ENCODE measurements around the gene DTX3.
"Not testable (repeated sequence)": the region's sequence is repeated elsewhere in the genome, so short reads cannot be mapped to it uniquely, and the experiment has no call there.

DTX3 gene

DNA sequence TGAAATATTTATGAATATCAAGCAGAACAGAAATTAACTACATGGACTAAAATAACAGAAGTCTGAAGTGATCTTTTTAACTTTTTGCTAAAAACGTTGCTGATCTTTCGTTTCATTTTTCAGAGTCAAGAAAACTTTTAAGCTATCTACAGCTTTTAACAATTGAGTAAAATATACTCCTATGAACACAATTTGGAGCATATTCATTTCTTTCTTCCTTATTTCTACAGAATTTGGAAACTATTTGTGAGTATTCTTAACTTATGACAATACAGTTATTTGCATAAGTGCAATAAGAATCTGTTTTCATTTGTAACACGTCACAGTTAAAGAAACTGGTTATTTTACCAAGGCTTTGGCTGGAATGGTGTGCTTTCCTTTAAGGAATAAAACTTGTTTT, 49.4 kb downstream of the DTX3 start (continued):
- TF ChIP-seq, protein P1, sequence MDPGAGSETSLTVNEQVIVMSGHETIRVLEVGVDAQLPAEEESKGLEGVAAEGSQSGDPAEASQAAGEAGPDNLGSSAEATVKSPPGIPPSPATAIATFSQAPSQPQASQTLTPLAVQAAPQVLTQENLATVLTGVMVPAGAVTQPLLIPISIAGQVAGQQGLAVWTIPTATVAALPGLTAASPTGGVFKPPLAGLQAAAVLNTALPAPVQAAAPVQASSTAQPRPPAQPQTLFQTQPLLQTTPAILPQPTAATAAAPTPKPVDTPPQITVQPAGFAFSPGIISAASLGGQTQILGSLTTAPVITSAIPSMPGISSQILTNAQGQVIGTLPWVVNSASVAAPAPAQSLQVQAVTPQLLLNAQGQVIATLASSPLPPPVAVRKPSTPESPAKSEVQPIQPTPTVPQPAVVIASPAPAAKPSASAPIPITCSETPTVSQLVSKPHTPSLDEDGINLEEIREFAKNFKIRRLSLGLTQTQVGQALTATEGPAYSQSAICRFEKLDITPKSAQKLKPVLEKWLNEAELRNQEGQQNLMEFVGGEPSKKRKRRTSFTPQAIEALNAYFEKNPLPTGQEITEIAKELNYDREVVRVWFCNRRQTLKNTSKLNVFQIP (CRISPR knock-in tag; IDR thresholded peaks at IDR 0.05; ENCODE audit: borderline replicate concordance, low read depth), result no peak
- TF ChIP-seq CSDC2 (CRISPR knock-in tag; IDR thresholded peaks at IDR 0.05) (no peak), ZNF8 (CRISPR knock-in tag; IDR thresholded peaks at IDR 0.05) (no peak)

DNA sequence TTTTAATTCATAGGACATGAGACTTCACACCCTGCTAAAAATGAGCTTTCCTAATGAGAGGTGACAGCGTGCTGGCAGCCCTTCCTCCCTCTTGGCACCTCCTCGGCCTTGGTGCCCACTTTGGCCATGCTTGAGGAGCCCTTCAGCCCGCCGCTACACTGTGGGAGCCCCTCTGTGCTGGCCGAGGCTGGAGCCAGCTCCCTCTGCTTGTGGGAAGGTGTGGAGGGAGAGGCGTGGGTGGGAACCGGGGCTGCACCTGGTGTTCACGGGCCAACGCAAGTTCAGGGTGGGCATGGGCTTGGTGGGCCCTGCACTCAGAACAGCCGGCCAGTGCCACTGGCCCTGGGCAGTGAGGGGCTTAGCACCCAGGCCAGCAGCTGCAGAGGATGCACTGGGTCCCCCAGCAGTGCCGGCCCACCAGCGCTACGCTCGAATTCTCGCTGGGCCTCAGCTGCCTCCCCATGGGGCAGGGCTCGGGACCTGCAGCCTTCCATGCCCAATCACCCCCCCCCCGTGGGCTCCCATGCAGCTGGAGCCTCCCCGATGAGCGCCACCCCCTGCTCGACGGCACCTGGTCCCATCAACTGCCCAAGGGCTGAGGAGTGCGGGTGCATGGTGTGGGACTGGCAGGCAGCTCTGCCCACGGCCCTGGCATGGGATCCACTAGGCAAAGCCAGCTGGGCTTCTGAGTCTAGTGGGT, 51.1 kb downstream of the DTX3 start:
- TF ChIP-seq, protein P2, sequence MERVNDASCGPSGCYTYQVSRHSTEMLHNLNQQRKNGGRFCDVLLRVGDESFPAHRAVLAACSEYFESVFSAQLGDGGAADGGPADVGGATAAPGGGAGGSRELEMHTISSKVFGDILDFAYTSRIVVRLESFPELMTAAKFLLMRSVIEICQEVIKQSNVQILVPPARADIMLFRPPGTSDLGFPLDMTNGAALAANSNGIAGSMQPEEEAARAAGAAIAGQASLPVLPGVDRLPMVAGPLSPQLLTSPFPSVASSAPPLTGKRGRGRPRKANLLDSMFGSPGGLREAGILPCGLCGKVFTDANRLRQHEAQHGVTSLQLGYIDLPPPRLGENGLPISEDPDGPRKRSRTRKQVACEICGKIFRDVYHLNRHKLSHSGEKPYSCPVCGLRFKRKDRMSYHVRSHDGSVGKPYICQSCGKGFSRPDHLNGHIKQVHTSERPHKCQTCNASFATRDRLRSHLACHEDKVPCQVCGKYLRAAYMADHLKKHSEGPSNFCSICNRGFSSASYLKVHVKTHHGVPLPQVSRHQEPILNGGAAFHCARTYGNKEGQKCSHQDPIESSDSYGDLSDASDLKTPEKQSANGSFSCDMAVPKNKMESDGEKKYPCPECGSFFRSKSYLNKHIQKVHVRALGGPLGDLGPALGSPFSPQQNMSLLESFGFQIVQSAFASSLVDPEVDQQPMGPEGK (CRISPR knock-in tag; IDR thresholded peaks at IDR 0.05; ENCODE audit: borderline replicate concordance), result no peak
- TF ChIP-seq ZNF8 (CRISPR knock-in tag; IDR thresholded peaks at IDR 0.05), result no peak
- no peak for ATAC-seq

DNA sequence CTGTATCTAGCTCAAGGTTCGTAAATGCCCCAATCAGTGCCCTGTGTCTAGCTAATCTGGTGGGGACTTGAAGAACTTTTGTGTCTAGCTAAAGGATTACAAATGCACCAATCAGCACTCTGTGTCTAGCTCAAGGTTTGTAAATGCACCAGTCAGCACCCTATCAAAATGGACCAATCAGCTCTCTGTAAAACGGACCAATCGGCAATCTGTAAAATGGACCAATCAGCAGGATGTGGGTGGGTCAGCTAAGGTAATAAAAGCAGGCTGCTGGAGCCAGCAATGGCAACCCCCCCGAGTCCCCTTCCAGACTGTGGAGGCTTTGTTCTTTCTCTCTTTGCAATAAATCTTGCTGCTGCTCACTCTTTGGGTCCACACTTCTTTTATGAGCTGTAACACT, 51.8 kb downstream of the DTX3 start:
- ATAC-seq, result not testable (repeated sequence)

DNA sequence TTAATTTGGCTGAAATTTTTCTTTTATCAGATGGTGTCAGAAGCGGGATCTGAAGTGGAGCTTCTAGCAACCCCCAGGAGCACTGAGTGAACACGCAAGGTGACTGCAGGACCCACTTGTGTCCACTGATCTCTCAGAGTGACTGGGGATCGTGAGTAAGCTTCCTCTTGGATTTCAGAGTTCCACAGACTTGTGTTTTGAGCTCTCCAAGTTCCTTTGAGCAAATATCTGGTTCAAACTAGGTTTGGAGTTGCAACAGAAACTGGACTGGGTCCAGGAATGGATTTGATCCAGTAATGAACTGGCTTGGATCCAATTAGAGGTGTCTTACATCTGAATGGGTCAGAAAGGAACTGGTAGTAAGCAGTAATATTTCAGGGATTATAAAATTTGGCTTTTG, 53.1 kb downstream of the DTX3 start:
- TF ChIP-seq, protein P1 (CRISPR knock-in tag; IDR thresholded peaks at IDR 0.05; ENCODE audit: borderline replicate concordance, low read depth), result no peak
- no peak for TF ChIP-seq ZFP3 (CRISPR knock-in tag; IDR thresholded peaks at IDR 0.05)
- no peak for TF ChIP-seq ZC3H10 (CRISPR knock-in tag; IDR thresholded peaks at IDR 0.05)
- no peak for TF ChIP-seq ZNF70 (CRISPR knock-in tag; IDR thresholded peaks at IDR 0.05)
- TF ChIP-seq TOX (CRISPR knock-in tag; IDR thresholded peaks at IDR 0.05; ENCODE audit: borderline replicate concordance), result no peak
- TF ChIP-seq RARB (CRISPR knock-in tag; IDR thresholded peaks at IDR 0.05), result no peak
- TF ChIP-seq BACH2 (CRISPR knock-in tag; IDR thresholded peaks at IDR 0.05; ENCODE audit: borderline replicate concordance), result no peak
- no peak for TF ChIP-seq OSR1 (CRISPR knock-in tag; IDR thresholded peaks at IDR 0.05)
- TF ChIP-seq ZNF8 (CRISPR knock-in tag; IDR thresholded peaks at IDR 0.05), result no peak
- TF ChIP-seq PPARA (CRISPR knock-in tag; IDR thresholded peaks at IDR 0.05; ENCODE audit: borderline replicate concordance), result no peak
- no peak for TF ChIP-seq ARNTL (CRISPR knock-in tag; IDR thresholded peaks at IDR 0.05; ENCODE audit: borderline replicate concordance, low read depth)
- TF ChIP-seq GLIS3 (CRISPR knock-in tag; IDR thresholded peaks at IDR 0.05), result no peak
- no peak for TF ChIP-seq ESRRG (CRISPR knock-in tag; IDR thresholded peaks at IDR 0.05)
- TF ChIP-seq, protein P3, sequence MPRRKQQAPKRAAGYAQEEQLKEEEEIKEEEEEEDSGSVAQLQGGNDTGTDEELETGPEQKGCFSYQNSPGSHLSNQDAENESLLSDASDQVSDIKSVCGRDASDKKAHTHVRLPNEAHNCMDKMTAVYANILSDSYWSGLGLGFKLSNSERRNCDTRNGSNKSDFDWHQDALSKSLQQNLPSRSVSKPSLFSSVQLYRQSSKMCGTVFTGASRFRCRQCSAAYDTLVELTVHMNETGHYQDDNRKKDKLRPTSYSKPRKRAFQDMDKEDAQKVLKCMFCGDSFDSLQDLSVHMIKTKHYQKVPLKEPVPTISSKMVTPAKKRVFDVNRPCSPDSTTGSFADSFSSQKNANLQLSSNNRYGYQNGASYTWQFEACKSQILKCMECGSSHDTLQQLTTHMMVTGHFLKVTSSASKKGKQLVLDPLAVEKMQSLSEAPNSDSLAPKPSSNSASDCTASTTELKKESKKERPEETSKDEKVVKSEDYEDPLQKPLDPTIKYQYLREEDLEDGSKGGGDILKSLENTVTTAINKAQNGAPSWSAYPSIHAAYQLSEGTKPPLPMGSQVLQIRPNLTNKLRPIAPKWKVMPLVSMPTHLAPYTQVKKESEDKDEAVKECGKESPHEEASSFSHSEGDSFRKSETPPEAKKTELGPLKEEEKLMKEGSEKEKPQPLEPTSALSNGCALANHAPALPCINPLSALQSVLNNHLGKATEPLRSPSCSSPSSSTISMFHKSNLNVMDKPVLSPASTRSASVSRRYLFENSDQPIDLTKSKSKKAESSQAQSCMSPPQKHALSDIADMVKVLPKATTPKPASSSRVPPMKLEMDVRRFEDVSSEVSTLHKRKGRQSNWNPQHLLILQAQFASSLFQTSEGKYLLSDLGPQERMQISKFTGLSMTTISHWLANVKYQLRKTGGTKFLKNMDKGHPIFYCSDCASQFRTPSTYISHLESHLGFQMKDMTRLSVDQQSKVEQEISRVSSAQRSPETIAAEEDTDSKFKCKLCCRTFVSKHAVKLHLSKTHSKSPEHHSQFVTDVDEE (CRISPR knock-in tag; IDR thresholded peaks at IDR 0.05), result no peak
- ATAC-seq, result no peak

DNA sequence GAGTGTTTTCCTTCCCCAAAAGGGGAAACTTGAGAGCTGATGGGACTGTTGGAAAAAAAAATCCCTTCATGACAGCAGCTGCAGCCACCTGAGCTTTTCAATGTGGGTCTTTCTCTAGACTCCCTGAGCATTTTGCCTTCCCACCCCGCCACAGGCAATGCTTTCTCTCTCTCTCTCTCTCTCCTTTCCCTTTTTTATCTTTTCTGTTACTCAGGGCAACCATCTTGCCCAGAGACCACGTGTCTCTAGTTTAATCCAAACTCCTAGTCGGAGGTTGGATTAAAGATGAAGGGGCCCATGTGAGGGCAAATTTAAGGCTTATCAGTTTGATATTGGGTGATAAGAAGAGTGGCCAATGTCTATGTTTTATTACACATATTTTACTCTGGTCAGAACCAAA, 54.3 kb downstream of the DTX3 start:
- TF ChIP-seq TCF4 (CRISPR knock-in tag; IDR thresholded peaks at IDR 0.05; ENCODE audit: borderline replicate concordance) (no peak), ZFP30 (CRISPR knock-in tag; IDR thresholded peaks at IDR 0.05) (no peak)

More for the DNA sequence above, 54.3 kb downstream of the DTX3 start:
- no peak for ATAC-seq

Measured in SK-N-SH treated with all-trans-retinoic acid at 6 μM for 48 hours (cell line).